WTC11 (cell line): ENCODE measurements around the gene ALPK1.

Experiments
- CTCF ChIP-seq: fragments of 200-600 bp; IDR thresholded peaks from 2 replicates; pipeline ENCODE4 v1.8.0; 2022; ENCODE audit warnings: antibody characterized with exemption
- ESRRA ChIP-seq: sonication (generic); formaldehyde crosslinking; IDR thresholded peaks from 2 replicates; pipeline ENCODE4 v1.8.1; 2022; ENCODE audit warnings: mild to moderate bottlenecking, missing genetic modification reagents, borderline replicate concordance
- FOXJ3 ChIP-seq: sonication (generic); formaldehyde crosslinking; IDR thresholded peaks from 2 replicates; pipeline ENCODE4 v1.9.0; 2021; ENCODE audit warnings: missing genetic modification reagents, mild to moderate bottlenecking, borderline replicate concordance
- GABPB1 ChIP-seq: sonication (generic); formaldehyde crosslinking; IDR thresholded peaks from 2 replicates; pipeline ENCODE4 v1.8.1; 2023; ENCODE audit warnings: mild to moderate bottlenecking, missing genetic modification reagents
- GTF2I ChIP-seq: fragments of 250-450 bp; sonication (Bioruptor Pico); conservative IDR thresholded peaks from 2 replicates; pipeline ENCODE4 v1.4.0; 2021; ENCODE audit warnings: mild to moderate bottlenecking
- JUN ChIP-seq: sonication (generic); formaldehyde crosslinking; IDR thresholded peaks from 2 replicates; pipeline ENCODE4 v1.8.0; 2023; ENCODE audit warnings: mild to moderate bottlenecking, missing genetic modification reagents
- KAT7 ChIP-seq: sonication (generic); formaldehyde crosslinking; IDR thresholded peaks from 2 replicates; pipeline ENCODE4 v1.8.1; 2023; ENCODE audit warnings: missing genetic modification reagents, mild to moderate bottlenecking, borderline replicate concordance
- NR3C1 ChIP-seq: sonication (generic); formaldehyde crosslinking; conservative IDR thresholded peaks from 2 replicates; pipeline ENCODE4 v1.8.1; 2023; ENCODE audit warnings: low read depth, mild to moderate bottlenecking, missing genetic modification reagents
- TEAD4 ChIP-seq: sonication (generic); formaldehyde crosslinking; IDR thresholded peaks from 2 replicates; pipeline ENCODE4 v1.8.0; 2022; ENCODE audit warnings: mild to moderate bottlenecking, missing genetic modification reagents
- ZNF263 ChIP-seq: sonication (generic); formaldehyde crosslinking; IDR thresholded peaks from 2 replicates; pipeline ENCODE4 v1.8.1; 2022; ENCODE audit warnings: low read depth, mild to moderate bottlenecking, moderate library complexity, missing genetic modification reagents
- TF ChIP-seq, protein P1 (sequence below): sonication (generic); formaldehyde crosslinking; IDR thresholded peaks from 2 replicates; pipeline ENCODE4 v1.8.1; 2023; ENCODE audit warnings: mild to moderate bottlenecking, moderate library complexity, missing genetic modification reagents
- TF ChIP-seq, protein P2 (sequence below): sonication (generic); formaldehyde crosslinking; IDR thresholded peaks from 2 replicates; pipeline ENCODE4 v1.8.1; 2023; ENCODE audit warnings: mild to moderate bottlenecking, missing genetic modification reagents, moderate library complexity

DNA sequence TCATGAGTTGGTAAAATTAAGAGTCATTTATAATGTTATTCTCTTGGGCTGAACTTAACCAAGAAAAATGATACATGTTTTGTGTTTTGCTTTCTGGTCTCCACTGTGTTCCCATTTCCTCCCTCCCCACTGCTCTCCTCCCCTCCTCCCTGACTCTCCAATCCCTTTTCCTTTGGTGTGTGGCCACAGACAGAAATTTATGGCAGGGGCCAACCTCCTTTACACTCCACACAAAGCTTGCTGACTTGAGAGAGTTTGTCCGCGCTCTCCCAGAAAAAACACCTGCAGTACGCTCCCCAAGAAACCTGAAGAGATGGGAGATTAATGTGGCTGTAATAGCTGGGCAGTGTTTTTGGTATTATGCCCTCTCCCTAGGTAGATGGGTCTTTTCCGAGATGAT, 88.9 kb downstream of the ALPK1 start:
- no peak for TF ChIP-seq KAT7 (CRISPR knock-in tag)
- no peak for TF ChIP-seq FOXJ3 (CRISPR knock-in tag)
- no peak for TF ChIP-seq CTCF
- TF ChIP-seq, protein P1, sequence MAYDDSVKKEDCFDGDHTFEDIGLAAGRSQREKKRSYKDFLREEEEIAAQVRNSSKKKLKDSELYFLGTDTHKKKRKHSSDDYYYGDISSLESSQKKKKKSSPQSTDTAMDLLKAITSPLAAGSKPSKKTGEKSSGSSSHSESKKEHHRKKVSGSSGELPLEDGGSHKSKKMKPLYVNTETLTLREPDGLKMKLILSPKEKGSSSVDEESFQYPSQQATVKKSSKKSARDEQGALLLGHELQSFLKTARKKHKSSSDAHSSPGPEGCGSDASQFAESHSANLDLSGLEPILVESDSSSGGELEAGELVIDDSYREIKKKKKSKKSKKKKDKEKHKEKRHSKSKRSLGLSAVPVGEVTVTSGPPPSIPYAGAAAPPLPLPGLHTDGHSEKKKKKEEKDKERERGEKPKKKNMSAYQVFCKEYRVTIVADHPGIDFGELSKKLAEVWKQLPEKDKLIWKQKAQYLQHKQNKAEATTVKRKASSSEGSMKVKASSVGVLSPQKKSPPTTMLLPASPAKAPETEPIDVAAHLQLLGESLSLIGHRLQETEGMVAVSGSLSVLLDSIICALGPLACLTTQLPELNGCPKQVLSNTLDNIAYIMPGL (CRISPR knock-in tag), result no peak
- TF ChIP-seq ZNF263 (CRISPR knock-in tag), result no peak
- no peak for TF ChIP-seq ESRRA (CRISPR knock-in tag)
- TF ChIP-seq NR3C1 (CRISPR knock-in tag), result no peak
- TF ChIP-seq TEAD4 (CRISPR knock-in tag), result no peak
- TF ChIP-seq JUN (CRISPR knock-in tag), result no peak
- TF ChIP-seq GTF2I (CRISPR knock-in tag), result no peak
- TF ChIP-seq, protein P2, sequence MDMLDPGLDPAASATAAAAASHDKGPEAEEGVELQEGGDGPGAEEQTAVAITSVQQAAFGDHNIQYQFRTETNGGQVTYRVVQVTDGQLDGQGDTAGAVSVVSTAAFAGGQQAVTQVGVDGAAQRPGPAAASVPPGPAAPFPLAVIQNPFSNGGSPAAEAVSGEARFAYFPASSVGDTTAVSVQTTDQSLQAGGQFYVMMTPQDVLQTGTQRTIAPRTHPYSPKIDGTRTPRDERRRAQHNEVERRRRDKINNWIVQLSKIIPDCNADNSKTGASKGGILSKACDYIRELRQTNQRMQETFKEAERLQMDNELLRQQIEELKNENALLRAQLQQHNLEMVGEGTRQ (CRISPR knock-in tag), result no peak
- no peak for TF ChIP-seq GABPB1 (CRISPR knock-in tag)
